HG03575 (cell line): ENCODE results near the gene BCAP31.
"Not testable (repeated sequence)": the region's sequence is repeated elsewhere in the genome, so short reads cannot be mapped to it uniquely, and the experiment has no call there.

Experiments
- ATAC-seq: cut with Tn5 transposase; IDR thresholded peaks from one replicate; pipeline ENCODE4 v1.9.1; 2021; ENCODE audit not compliant: unreplicated experiment, insufficient number of reproducible peaks, low FRiP score; ENCODE audit errors: extremely low read depth

Gene BCAP31

DNA sequence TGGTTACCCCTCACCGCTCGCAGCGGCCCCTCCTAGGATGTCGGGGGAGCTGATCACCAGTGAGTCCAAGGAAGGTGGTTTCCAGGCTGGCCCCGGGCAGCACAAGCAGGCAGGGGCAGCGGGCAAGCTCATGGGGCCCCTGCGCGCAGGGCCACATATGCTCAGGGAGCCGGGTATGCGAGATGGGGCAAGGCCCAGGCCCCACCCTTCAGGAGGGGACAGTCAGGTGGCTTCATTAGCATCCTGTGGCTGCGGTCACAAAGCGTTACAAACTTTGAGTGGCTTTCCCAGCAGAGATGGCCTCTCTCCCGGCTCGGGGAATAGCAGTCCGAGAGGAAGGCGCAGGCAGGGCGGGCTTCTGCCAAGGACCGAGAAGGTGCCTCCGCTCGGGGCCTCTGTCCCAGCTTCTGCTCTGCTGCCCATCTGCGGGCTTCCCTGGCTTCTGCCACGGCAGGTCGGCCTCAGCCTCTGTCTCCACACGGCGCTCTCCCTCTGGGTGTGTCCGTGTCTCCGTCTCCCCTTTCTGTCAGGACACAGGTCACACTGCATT lies 13.9 kb upstream of the BCAP31 start:
- no peak for ATAC-seq

DNA sequence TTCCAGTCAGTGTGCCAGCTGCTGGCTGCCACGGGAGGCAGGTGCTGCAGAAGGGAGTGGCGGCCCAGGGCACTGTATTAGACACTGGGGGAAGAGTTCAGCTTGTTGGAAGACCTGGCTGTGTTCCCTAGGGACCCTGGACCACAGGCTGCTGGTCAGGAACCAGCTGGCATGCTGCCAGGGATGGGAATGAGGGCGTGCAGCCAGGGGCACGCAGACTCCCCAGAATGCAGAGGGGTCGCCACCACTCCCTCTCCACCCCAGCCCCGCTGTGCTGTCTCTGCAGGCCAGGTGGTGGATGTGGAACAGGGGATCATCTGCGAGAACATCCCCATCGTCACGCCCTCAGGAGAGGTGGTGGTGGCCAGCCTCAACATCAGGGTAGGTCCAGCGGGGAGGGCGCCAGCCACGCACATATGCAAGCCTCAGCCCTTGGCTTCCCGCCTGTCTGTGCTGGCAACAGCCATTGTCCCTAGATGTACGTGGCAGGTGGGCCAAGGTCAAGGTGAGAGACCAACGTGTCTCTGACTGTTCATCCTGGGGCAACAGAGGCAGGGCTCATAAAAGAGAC lies 12.8 kb upstream of the BCAP31 start:
- ATAC-seq: no peak

DNA sequence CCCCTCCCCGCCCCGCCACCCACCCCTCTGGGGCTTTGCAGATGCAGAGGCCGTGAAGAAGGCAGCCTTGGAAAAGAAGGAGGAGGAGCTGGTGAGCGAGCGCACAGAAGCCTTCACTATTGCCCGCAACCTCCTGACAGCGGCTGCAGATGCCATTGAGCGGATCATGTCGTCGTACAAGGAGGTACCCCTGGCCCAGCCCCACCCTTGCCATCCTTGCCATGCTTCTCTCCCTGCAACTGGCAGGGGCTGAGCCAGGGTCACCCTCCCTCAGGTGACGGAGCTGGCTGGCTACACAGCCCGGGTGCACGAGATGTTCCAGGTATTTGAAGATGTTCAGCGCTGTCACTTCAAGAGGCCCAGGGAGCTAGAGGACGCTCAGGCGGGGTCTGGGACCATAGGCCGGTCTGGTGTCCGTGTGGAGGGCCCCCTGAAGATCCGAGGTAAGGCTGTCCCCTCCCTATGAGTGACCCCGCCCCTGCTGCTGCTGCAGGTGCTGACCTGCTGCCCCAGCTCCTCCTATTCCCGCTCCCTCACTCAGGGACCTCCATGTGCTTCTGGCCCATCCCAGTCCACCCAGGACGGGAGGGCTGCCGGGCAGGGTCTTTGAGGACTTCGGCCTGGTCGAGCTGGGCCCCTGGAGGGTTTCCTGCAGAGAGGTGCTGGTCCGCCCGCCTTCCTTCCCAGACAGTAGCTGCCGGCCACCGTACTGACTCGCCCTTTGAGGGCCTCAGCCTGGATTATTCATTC lies 12.1 kb upstream of the BCAP31 start:
- ATAC-seq: no peak

- no peak for ATAC-seq
Measured at GRCh38 chrX:153735274-153735673, 11.1 kb upstream of the BCAP31 start.

GRCh38 chrX:153734871-153735270 lies 10.7 kb upstream of the BCAP31 start:
- ATAC-seq: no peak

DNA sequence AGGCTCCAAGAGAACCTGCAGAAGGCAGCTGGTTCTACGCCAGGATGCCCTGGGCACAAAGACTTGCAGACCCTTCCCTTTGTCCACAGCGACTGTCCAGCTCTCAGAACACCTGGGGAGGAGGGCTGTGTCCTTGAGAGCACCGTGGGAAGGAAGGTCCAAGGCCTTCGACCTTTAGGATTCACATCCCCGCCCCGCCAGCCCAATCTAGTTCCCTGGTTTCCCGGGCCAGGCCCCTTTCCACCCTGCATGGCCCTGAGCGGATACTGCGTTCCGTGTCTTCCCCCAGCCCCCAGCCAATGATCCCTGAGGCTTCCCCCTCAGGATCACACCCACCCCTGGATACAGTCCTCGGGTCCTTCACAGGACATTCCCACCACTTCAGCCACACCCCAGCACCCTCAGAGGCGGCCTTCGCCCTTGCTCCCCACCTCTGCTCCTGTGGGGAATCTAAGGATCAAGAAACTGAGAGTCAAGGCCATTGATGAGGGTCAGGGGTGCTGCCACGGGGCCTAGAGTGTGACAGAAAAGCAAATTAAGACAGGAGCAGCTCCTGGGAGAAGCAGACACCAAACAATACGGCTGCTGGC lies 9.6 kb upstream of the BCAP31 start:
- no peak for ATAC-seq

DNA sequence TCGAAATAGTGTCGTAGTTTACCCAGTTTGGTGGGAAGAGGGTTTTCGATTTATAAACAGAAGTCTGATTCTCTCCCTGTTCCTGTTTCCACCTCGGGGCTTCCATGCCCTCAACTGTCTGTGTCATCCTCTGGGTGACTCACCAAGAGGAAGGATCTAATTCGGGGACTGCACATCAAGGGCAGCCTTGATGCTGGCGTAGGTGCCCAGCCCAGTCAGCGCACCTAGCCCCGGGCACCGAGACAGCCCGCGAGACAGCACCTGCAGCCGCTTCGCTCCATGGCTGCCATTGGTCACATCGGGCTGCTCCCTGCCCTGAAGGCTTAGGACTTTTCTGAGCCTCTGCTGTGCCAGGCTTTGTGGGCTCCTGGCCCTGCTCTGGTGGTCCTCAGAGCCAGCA lies 8.2 kb upstream of the BCAP31 start:
- ATAC-seq: no peak

DNA sequence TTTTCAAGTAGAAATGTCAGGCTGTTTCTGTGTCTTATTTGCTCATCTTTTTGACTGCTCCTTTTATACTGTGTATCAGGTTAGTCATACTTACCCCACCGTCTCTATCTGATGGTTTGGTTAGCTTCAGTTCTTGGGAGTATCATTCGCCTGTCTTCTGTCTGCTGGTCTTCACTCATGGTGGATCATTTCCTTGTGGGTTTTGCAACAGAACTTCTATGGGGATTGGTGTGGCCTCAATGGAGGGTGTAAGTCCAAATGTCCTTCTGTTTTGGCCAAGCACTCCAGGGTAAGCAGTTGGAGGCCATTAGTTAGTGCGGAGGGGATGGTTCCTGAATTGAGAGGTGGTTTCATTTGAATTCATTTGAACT lies 7.6 kb upstream of the BCAP31 start:
- ATAC-seq: no peak

DNA sequence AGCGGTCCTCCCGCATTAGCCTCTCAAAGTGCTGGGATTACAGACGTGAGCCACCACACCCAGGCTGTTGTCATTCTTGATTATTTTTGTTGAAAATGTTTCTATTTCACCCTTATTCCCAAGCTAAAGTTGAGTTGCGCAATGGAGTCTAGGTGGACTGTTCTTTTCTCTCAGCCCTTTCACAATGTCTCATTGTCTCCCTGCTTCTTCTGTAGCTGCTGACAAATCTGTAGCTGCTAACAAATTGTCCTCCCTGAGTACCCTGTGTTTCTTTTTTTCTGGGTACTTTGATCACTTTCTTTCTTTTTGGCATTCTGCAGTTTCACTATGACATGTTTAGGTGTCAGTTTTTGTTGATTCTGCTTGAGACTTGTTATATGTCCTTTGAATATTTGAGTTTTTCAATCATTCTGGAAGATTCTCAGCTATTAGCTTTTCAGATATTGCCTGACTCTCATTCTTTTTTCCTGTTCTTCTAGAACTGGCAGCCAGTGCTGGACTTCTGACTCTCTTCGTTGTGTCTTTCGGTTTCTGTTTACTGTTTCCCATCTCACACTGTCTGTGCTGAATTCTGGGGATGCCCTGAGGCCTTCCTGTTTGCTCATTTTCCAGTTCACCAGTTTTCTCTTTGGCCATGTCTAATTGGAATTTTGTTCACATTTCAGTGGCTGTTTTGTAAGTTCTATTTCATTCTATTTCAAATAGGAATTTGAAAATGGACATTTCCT lies 7.1 kb upstream of the BCAP31 start:
- no peak for ATAC-seq

- not testable (repeated sequence) for ATAC-seq
Measured at GRCh38 chrX:153730115-153730514, 5.9 kb upstream of the BCAP31 start.

DNA sequence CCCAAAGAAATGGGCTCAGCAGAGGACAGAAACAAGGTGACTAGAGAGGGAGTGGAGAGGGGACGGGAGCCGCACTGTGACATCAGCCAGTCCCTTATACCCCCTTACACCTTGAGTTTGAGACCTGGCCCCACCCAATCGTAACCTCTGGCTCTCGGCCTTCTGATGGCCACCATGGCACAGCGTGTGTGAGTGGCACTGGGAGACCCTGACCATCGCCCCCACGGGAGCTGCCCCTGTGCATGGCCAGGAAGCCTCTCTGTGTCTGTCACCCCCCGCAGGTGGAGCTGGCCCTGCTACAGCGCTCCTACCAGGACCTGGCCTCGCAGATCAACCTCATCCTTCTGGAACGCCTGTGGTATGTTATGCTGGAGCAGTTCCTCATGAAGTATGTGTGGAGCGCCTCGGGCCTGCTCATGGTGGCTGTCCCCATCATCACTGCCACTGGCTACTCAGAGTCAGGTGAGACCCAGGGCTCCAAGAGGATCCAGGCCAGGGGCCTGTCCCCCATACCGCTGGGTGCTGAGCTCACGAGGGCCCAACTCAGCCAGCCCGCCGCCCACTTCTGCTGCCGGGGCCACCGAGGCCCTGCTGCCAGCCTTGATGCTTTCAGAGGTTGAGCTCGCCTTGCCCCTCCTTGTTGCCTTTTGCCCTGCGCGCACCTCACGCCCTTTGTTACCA lies 4.9 kb upstream of the BCAP31 start:
- no peak for ATAC-seq

- no peak for ATAC-seq
Measured at GRCh38 chrX:153728095-153728494, 3.9 kb upstream of the BCAP31 start.

DNA sequence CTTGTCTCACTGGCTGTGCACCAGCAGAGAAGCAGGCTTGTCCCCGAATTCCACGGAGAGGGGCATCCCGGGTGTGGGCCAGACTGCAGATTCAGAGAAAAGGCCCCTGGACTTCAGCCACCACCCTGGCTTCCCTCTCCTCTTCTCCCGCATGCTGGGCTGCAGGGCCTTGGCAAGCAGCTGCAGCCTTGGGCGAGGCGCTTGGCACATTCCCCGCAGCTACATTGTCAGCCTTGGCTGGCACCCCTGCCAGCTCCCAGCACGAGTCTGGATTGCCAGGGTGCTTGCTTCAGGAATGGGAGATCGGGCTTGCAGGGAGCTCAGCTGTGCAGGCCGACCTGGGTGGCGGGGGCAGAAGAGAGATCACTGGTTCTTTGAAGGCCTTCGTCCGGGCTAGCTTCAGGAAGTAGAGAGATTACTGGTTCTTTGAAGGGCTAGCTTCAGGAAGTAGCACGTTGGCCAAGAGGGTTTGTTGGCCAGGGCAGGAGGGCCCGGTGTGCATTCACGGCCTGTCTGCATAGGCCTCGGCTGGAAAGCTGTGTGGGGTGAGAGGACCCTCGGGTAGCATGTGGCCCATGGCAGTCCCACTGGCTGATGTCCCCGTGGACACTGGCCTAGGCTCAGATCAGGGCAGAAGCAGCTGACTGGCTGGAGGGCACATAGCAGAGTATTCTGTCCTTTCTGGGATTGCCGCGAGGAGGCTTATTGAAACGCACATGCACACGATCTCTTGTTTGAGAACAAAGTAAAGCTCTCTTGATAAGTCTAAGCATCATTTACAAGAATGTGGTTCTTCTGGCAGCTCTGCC lies 3.1 kb upstream of the BCAP31 start:
- ATAC-seq: no peak

- no peak for ATAC-seq
Measured at GRCh38 chrX:153726286-153727122, 2.3 kb upstream of the BCAP31 start.

DNA sequence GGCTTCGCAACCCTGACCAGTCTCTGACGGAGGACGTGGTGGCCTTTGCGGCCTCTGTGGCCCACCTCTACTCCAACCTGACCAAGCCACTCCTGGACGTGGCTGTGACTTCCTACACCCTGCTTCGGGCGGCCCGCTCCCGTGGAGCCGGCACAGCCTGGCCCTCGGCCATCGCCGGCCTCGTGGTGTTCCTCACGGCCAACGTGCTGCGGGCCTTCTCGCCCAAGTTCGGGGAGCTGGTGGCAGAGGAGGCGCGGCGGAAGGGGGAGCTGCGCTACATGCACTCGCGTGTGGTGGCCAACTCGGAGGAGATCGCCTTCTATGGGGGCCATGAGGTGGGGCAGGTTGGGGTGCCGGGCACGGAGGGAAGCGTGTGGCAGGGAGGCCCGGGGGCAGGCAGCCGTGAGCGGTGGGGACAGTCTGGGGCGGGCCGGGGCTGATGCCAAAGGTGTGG lies 1.7 kb upstream of the BCAP31 start:
- no peak for ATAC-seq

DNA sequence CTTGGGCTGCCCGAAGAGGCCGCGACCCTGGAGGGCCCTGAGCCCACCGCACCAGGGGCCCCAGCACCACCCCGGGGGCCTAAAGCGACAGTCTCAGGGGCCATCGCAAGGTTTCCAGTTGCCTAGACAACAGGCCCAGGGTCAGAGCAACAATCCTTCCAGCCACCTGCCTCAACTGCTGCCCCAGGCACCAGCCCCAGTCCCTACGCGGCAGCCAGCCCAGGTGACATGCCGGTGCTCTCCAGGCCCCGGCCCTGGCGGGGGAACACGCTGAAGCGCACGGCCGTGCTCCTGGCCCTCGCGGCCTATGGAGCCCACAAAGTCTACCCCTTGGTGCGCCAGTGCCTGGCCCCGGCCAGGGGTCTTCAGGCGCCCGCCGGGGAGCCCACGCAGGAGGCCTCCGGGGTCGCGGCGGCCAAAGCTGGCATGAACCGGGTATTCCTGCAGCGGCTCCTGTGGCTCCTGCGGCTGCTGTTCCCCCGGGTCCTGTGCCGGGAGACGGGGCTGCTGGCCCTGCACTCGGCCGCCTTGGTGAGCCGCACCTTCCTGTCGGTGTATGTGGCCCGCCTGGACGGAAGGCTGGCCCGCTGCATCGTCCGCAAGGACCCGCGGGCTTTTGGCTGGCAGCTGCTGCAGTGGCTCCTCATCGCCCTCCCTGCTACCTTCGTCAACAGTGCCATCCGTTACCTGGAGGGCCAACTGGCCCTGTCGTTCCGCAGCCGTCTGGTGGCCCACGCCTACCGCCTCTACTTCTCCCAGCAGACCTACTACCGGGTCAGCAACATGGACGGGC lies 1.0 kb upstream of the BCAP31 start:
- ATAC-seq: no peak
